NCI-H748 (cell line): ENCODE results near the gene TMEM131L.
A peak's percentile ranks its signal among the peaks of the same experiment; 100 is the strongest.
"Not testable (repeated sequence)": the region's sequence is repeated elsewhere in the genome, so short reads cannot be mapped to it uniquely, and the experiment has no call there.

ENCODE experiments used
- DNase-seq: peaks from one replicate; lab custom pipeline; 2025; ENCODE audit not compliant: unreplicated experiment; lab: John Stamatoyannopoulos, UW

The TMEM131L gene

GRCh38 chr4:153448003-153448731 is 18.0 kb upstream of the TMEM131L start:
- peak; percentile 76 for DNase-seq

GRCh38 chr4:153449338-153449737 is 16.8 kb upstream of the TMEM131L start:
- no peak for DNase-seq

- no peak for DNase-seq
Observed at GRCh38 chr4:153450544-153450917, 15.6 kb upstream of the TMEM131L start.

GRCh38 chr4:153451145-153451544 is 15.0 kb upstream of the TMEM131L start:
- DNase-seq = not testable (repeated sequence)

GRCh38 chr4:153451911-153452657 is 14.1 kb upstream of the TMEM131L start:
- no peak for DNase-seq

GRCh38 chr4:153452658-153453378 is 13.3 kb upstream of the TMEM131L start:
- DNase-seq = no peak

- DNase-seq = no peak
Observed at GRCh38 chr4:153453402-153453801, 12.8 kb upstream of the TMEM131L start.

- no peak for DNase-seq
Observed at GRCh38 chr4:153458969-153459368, 7.2 kb upstream of the TMEM131L start.

GRCh38 chr4:153461549-153461948 is 4.6 kb upstream of the TMEM131L start:
- not testable (repeated sequence) for DNase-seq

GRCh38 chr4:153464068-153464467 is 2.1 kb upstream of the TMEM131L start:
- no peak for DNase-seq

GRCh38 chr4:153465140-153465539 is 1.0 kb upstream of the TMEM131L start:
- DNase-seq = peak; percentile 18

GRCh38 chr4:153465615-153466080 is 512 bp upstream of the TMEM131L start:
- peak; percentile 68 for DNase-seq

GRCh38 chr4:153466949-153467896 is 1.1 kb downstream of the TMEM131L start:
- peak; percentile 85 for DNase-seq

- DNase-seq = no peak
Observed at GRCh38 chr4:153467897-153468262, 1.7 kb downstream of the TMEM131L start.

- DNase-seq = no peak
Observed at GRCh38 chr4:153468587-153468986, 2.4 kb downstream of the TMEM131L start.

GRCh38 chr4:153469031-153469430 is 2.9 kb downstream of the TMEM131L start:
- DNase-seq = no peak

- DNase-seq = not testable (repeated sequence)
Observed at GRCh38 chr4:153471071-153471697, 5.0 kb downstream of the TMEM131L start.

- no peak for DNase-seq
Observed at GRCh38 chr4:153471698-153472093, 5.5 kb downstream of the TMEM131L start.

GRCh38 chr4:153472122-153473037 is 6.2 kb downstream of the TMEM131L start:
- no peak for DNase-seq
